GM18868 (cell line): Measurements from ENCODE around the gene PTPRN2.

Source experiments
- ATAC-seq: cut with Tn5 transposase; IDR thresholded peaks from one replicate; pipeline ENCODE4 v1.9.1; 2021; ENCODE audit warnings: mild to moderate bottlenecking, moderate library complexity; ENCODE audit not compliant: unreplicated experiment

PTPRN2 gene

GRCh38 chr7:158133515-158134271, 453.9 kb downstream of the PTPRN2 start:
- ATAC-seq, result no peak

- ATAC-seq, result no peak
Observed at GRCh38 chr7:158133057-158133456, 454.6 kb downstream of the PTPRN2 start.

- ATAC-seq, result no peak
Observed at GRCh38 chr7:158130023-158130409, 457.6 kb downstream of the PTPRN2 start.

GRCh38 chr7:158129037-158130022, 458.3 kb downstream of the PTPRN2 start:
- ATAC-seq, result no peak

GRCh38 chr7:158128572-158128971, 459.1 kb downstream of the PTPRN2 start:
- no peak for ATAC-seq

- no peak for ATAC-seq
Observed at GRCh38 chr7:158127241-158127640, 460.4 kb downstream of the PTPRN2 start.

- ATAC-seq, result no peak
Observed at GRCh38 chr7:158126661-158127060, 461.0 kb downstream of the PTPRN2 start.

GRCh38 chr7:158125721-158126120, 461.9 kb downstream of the PTPRN2 start:
- ATAC-seq, result no peak

GRCh38 chr7:158125091-158125490, 462.5 kb downstream of the PTPRN2 start:
- no peak for ATAC-seq

- no peak for ATAC-seq
Observed at GRCh38 chr7:158124671-158125079, 462.9 kb downstream of the PTPRN2 start.

- ATAC-seq, result no peak
Observed at GRCh38 chr7:158123753-158124152, 463.9 kb downstream of the PTPRN2 start.

- no peak for ATAC-seq
Observed at GRCh38 chr7:158123214-158123613, 464.4 kb downstream of the PTPRN2 start.

GRCh38 chr7:158121441-158122045, 466.1 kb downstream of the PTPRN2 start:
- ATAC-seq, result no peak

- no peak for ATAC-seq
Observed at GRCh38 chr7:158120716-158121115, 466.9 kb downstream of the PTPRN2 start.

- no peak for ATAC-seq
Observed at GRCh38 chr7:158120316-158120715, 467.3 kb downstream of the PTPRN2 start.

- no peak for ATAC-seq
Observed at GRCh38 chr7:158117341-158118222, 470.0 kb downstream of the PTPRN2 start.

GRCh38 chr7:158116235-158116634, 471.4 kb downstream of the PTPRN2 start:
- no peak for ATAC-seq

GRCh38 chr7:158114056-158114850, 473.4 kb downstream of the PTPRN2 start:
- ATAC-seq, result no peak

GRCh38 chr7:158113321-158114025, 474.1 kb downstream of the PTPRN2 start:
- no peak for ATAC-seq
